ENCODE data around the gene WDR64.

The WDR64 gene

DNA sequence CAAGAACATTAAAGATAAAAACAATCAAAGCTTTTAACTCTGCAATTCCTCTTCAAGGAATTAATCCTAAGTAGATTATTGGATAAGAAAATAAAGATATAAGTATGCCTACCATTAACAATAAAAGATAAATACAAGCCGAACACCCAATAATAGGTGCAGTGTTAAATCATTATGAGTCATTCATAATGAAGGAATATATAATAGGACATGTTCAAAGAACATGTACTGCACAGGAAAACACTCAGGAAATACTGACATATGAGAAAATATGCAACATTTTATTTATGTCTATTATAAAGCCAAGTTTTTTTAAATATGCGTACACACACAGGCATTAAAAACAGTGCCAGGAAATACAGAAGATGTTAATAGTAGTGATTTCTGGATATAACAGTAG lies 184.9 kb downstream of the WDR64 start:
- no peak for DNase-seq (ENCODE audit: low read depth in 2 of 3, low spot score in 1 of 3)

DNA sequence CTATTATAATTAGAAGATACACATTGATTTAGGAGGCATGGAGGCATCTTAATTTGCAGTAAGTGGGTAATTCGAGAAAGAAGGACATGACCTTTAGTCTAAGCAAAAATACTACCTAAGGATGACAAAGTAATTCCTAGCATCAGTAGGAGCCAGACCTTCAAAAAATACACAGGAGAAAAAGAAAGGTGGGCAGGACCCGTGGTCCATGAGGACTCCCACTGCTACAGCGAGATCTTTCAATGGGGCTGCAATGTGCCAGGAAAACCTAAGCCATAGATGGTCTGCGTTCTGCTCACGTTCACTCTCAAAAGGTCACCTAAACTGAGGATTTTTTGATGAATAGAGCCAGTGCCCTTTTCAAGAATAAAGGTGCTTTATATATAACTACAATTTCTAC lies 185.3 kb downstream of the WDR64 start:
- DNase-seq (ENCODE audit: low read depth in 2 of 3, low spot score in 1 of 3) = no peak

DNA sequence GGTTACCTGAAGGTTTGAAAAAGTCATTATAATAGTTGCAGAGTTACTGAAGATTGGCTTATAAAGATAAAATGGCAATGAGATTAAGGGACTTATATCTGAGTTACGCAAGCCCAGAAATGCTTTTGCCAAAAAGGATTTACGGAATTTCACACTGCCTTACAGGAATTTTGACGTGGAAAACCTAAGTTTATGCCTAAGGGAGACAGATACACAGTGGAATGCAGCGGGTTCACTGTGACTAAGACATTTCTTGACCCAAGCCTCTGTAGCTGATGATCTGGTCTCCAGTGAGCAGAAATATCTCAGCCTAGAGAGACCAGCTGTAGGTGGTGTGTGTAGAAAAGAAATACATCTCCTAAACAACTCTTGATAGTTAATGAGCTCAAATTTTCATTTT lies 185.8 kb downstream of the WDR64 start:
- no peak for DNase-seq (ENCODE audit: low read depth in 2 of 3, low spot score in 1 of 3)

DNA sequence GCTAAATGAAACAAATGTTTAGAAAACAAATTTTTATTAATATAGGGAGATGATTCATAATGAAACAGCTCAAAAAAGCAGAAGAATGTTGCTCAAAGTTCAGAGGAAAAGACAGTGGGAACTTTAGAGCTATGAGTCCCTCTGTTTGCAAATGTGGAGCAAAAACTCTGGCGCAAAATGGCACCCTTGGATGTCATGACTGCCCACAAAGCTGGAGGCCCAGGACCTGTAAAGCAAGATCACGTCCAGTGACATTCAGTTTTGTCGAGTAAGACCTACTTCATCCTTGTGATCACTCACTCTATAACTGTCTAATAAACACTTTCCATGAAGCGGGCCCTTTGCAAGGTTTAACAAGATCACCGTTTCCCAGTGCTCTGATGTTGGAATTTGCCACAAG lies 186.8 kb downstream of the WDR64 start:
- DNase-seq (ENCODE audit: low read depth in 2 of 3, low spot score in 1 of 3) = no peak

DNA sequence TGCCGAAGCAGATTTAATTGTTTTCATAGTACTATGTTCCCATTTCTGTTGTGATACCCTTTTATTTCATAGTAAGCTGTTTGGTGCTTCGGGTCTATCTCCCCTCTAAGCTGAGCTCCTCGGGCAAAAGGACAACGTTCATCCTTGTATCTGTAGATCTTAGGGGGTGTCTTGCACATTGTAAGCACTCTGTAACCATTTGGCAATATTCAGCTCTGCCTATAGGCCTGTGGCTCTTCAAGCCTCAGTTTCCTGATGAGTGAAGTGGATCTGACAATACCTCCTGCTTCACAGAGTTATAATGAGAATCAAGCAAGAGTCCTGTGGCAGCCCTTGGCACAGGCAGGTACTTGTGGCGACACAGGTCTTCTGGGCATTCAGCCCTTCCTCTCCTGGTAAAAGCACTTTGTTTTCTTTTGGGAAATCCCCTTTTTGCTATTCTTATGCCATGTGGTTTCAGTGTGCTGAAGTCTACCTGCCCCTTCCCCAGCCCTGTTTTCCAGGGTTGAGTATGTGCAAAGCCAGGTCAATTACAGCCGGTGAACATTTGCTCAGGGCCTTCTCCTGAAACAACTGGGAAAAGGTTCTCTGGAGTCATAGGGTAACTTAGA lies 187.4 kb downstream of the WDR64 start:
- no peak for DNase-seq (ENCODE audit: low read depth in 2 of 3, low spot score in 1 of 3)

DNA sequence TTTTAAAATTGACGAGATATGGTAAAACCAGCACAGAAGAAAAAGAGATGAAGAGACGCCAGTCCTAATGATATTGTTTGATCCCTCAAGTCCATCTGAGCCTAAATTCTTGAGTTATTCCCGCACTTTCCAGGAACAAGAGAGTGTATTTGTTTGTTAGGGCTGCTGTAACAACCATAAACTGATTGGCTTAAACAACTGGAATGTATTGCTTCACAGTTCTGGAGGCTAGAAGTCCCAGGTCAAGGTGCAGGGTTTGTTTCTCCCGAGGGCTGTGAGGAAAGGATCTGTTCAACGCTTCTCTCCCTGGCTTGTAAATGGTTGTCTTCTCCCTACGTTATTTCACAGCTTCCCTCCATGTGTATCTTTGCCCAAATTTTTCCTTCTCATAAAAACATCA lies 188.1 kb downstream of the WDR64 start:
- DNase-seq (ENCODE audit: low read depth in 2 of 3, low spot score in 1 of 3) = no peak

DNA sequence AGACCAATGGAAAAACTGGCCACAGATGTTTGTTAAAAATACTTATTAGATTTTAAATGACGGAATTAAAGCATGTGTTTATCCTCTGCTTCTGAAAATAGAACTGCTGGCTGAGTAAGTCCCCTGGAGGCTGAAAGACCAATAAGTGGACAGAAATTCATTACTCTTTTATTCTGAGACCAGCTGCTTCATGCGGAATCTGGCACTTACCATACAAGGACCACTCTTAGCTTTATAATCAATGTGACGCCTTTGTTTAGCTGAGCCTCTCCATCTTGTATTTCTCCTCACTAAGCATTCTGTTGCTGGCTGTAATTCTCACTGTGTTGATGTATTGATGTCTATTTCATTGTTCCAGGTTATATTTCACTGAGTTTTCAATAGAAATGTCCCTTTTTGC lies 189.6 kb downstream of the WDR64 start:
- no peak for DNase-seq (ENCODE audit: low read depth in 2 of 3, low spot score in 1 of 3)

DNA sequence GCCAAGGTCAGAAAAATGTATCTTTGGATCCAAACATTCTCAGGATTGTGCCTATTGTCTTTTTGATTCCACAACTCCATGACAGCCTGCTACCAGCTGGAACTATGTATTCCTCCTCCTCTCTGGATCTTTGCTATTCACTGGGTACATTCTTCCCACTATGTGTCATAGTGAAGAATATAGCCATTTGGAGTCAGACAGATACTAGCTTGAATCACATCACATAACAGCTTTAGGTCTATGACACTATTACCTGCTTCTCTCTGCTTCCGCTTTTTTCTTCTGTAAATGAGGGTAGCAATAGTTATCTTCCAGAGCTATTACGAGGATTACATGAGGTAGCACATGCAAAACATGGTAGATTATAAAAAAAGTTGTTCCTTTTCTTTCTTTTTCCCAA lies 190.5 kb downstream of the WDR64 start:
- DNase-seq (ENCODE audit: low read depth in 2 of 3, low spot score in 1 of 3) = no peak

DNA sequence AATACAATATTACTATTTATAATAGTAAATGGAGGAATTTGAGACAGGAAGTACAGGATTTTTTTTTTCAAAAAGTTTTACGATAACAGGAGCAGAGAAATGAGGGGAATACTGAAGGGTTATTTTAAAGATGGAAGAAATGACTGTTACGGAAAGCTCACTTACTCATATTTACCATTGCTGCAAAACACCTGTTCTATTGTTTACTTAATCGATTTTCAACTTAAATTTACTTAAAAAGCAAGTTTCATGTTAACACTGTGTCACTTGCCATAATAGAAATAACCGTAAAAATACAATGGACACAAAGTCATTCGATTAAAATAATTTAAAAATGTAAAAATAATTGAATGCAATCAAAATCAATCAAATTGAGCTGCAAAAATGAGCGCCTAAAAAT lies 192.5 kb downstream of the WDR64 start:
- no peak for DNase-seq (ENCODE audit: low read depth in 2 of 3, low spot score in 1 of 3)

DNA sequence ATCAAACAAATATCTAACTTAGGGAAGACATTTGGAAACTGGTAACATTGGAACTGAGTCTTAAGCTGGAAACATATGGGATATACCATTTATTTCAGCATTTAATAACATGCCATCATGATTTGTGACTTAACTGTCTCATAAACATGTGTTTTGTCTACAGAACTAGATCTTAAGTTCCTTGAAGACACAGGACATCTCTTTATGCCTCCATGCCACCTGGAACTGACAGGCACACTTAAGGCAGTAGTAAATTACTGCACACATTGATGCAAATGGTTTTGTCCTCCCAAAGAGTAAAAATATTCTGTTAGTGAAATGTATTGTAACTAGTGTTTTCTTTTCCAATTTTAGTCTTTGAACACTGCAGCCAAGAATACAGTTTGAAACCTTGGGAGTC lies 194.3 kb downstream of the WDR64 start:
- DNase-seq (ENCODE audit: low read depth in 2 of 3, low spot score in 1 of 3) = no peak

DNA sequence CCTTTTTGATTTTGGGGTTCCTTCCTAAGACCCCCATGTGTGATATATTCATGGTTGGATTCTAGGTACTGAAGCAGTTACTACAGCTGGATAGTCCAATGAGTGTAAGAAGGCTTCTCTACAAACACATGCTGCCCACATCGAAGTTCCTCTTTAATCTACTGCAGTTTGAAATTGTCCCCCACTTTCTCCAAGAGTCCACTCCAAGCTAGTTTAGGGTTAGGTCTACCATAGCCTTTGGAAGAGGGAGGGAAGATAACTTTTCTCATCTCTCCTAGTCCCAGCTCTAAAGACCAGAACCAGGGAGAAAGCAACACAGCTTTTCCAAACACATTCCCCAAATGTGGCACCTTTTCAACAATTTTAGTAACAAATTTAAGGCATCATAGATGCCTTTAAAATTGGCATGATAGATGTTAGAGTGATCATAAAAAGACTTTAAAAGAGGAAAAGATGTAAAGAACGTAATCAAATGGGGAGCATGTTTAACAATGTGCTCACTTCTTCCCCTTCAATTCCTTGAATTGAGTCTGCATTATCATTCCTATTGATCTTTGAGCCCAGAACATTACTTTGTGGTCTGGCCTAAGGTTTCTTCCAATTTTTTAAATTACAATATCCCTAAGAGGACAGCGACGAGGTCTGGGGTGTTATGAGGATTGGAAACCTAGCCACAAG lies 194.9 kb downstream of the WDR64 start:
- DNase-seq (ENCODE audit: low read depth in 2 of 3, low spot score in 1 of 3) = no peak

DNA sequence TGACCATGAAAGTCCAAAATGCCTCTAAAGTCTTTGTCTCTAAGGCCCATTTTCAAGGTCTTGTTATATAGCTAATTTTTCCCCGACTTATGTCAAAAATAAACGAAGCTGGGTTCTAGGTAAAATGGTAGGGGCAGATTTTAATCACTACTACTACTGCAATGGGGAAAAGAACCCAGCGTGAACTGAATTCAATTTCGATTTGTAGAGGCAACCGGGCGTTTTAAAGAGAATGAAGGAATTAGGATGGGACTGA lies 195.4 kb downstream of the WDR64 start:
- DNase-seq (ENCODE audit: low read depth in 2 of 3, low spot score in 1 of 3) = no peak

DNA sequence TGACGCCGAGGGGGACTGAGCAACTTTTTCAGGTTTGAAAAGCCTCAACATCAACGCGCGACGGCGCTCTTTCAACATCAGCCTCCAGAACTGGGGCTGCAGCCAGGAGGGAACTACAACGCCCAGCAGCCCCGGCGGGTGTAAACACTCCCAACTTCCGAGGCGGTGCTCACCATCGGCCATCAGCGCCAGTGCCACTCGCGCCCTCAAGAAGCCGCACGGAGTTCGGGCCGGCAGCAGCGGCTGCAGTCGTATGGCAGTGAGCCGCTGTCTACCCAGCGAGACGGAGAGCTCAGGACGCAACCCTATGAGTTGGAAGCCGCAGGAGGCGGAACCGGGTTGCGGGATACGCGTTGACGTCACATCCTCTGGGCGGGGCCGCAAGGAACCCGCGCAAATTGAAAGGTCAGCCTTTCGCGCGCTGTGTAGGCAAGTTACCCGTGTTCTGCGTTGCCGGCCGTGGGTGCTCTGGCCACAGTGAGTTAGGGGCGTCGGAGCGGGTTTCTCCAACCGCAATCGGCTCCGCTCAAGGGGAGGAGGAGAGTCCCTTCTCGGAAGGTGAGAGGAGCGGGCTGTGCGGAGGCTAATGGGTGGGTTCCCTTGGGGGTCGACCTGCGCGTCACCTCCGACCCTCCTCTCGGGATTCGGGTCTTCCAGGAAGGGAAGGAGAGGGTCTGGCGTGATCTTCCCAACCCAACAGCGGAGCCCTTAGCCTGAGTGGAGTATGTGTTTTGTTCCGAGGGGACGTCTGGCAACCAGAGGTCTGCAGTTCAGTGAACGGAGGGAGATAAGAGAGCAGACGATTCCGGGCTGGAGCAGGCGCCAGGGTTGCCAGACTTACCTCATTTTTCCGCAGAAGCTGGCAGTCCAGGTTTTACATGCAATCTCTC lies 196.0 kb downstream of the WDR64 start, which contains the start of gene EXO1:
TSS of gene EXO1 (plus strand) at position 409 of the 890 bp plus-strand sequence. CDS start 2,222 bp downstream, outside the sequence.
- DNase-seq (ENCODE audit: low read depth in 2 of 3, low spot score in 1 of 3) = peak; percentile 79 to 88 (median 83)

DNA sequence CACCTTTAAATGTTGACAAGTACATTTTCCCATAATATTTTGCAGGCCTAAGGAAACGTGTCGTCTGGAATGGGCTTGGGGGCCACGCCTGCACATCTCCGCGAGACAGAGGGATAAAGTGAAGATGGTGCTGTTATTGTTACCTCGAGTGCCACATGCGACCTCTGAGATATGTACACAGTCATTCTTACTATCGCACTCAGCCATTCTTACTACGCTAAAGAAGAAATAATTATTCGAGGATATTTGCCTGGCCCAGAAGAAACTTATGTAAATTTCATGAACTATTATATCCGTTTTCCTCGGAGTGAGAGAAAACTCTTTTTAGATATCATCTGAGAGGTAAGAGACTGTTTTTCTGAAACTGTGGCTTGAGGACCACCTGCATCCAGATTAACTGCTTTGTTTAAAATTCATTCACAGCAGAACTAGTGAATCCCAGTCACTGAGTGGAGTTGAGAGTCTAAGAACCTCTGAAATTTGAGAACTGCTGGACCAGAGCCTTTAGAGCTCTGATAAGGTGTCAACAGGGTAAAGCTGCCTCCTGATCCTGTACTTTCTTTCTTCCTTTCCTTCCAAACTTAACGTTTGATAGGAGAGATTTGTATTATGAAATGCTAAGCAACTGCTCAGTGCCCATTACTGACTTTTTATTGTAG lies 196.7 kb downstream of the WDR64 start:
- DNase-seq (ENCODE audit: low read depth in 2 of 3, low spot score in 1 of 3) = peak in 1 of 3 donors; percentile 6

DNA sequence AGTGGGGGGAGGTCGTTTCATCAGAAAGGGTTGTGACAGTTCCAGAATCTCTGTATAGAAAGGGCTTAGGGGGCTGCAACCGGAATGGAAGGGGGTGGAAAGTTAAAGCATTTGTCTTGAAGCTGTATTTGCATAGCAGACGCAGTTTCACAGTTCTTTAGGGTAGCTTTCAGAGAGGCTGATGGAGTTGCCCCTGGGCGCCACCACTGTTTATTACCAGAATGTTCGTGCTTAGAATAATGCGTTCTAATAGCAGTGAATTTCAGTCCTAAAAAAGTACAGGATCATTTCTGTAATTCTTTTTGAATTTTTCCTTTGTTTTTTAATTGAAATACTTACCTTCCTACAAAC lies 197.2 kb downstream of the WDR64 start:
- DNase-seq (ENCODE audit: low read depth in 2 of 3, low spot score in 1 of 3) = no peak

All from stimulated activated CD4-positive, alpha-beta T cell treated with anti-CD3 and anti-CD28 coated beads, Interleukin-12 subunit alpha, Interleukin-12 subunit beta, amount 100 ng/mL, for 48 hours (primary cell).